HL-60 (cell line): Measurements from ENCODE around the gene ZNF473.
"Not testable (repeated sequence)": the region's sequence is repeated elsewhere in the genome, so short reads cannot be mapped to it uniquely, and the experiment has no call there.

ENCODE experiments used
- DNase-seq, 2 experiments: peaks; one replicate each; pipeline ENCODE4 v3.0.0-alpha.2; 2010 to 2020; ENCODE audit warnings: low read depth in 1 of 2, low spot score in 1 of 2
- H3K27ac ChIP-seq: fragments of 250-450 bp; sonication (Bioruptor Pico); replicated peaks from 2 replicates; pipeline ENCODE4 v1.5.1; 2020; ENCODE audit warnings: mild to moderate bottlenecking, moderate library complexity
- H3K27me3 ChIP-seq: fragments of 250-450 bp; sonication (Bioruptor Pico); 2 replicates; pipeline ENCODE4 v1.5.1; 2021; ENCODE audit warnings: mild to moderate bottlenecking, moderate library complexity; ENCODE audit not compliant: insufficient read depth, poor library complexity, severe bottlenecking
- H3K4me3 ChIP-seq: replicated peaks from 2 replicates; pipeline ENCODE4 v1.5.1; 2011; ENCODE audit warnings: mild to moderate bottlenecking, control low read depth, low read length; ENCODE audit not compliant: insufficient read depth

ZNF473 gene

GRCh38 chr19:50076581-50077355 lies 51.0 kb downstream of the ZNF473 start:
- not testable (repeated sequence) for H3K27me3 ChIP-seq, DNase-seq, H3K27ac ChIP-seq, H3K4me3 ChIP-seq

DNA sequence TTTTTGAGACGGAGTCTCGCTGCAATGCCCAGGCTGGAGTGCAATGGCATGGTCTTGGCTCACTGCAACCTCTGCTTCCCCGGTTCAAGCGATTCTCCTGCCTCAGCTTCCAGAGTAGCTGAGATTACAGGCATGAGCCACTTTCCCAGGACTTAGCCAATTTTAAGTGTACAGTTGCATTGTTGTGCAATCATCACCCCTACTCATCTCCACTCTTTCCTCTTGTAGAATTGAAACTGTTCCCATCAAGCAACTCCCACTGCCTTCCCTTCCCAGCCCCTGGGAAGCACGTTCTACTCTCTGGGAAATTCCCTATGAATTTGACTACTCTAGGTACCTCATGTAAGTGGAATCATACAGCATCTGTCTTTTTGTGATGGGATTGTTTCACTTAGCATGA lies 53.2 kb downstream of the ZNF473 start:
- not testable (repeated sequence) for H3K4me3 ChIP-seq, H3K27ac ChIP-seq, DNase-seq, H3K27me3 ChIP-seq

DNA sequence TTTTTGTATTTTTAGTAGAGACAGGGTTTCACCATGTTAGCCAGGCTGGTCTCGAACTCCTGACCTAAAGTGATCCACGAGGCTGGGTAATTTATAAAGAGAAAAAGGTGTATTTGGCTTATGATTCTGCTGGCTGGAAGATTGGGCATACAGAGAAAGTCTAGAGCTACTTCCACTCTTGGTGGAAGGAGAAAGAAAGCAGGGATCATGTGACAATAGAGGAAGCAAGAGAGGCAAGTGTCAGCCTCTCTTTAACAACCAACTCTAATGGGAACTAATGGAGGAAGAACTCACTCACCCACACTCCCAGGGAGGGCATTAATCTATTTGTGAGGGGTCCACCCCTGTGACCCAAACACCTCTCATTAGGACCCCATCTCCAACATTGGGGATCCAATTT lies 58.6 kb downstream of the ZNF473 start:
- H3K27me3 ChIP-seq, DNase-seq, H3K4me3 ChIP-seq, H3K27ac ChIP-seq: not testable (repeated sequence)

DNA sequence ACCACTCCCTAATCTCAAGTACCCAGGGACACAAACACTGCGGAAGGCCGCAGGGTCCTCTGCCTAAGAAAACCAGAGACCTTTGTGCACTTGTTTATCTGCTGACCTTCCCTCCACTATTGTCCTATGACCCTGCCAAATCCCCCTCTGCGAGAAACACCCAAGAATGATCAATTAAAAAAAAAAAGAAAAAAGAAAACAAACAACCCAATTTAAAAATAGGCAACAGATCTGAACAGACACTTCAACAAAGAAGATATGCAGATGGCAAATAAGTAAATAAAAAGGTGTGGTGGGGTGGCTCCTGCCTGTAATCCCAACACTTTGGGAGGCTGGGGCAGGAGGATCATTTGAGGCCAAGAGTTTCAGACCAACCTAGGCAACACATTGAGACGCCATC lies 61.3 kb downstream of the ZNF473 start:
- H3K27me3 ChIP-seq, DNase-seq, H3K27ac ChIP-seq, H3K4me3 ChIP-seq: not testable (repeated sequence)

GRCh38 chr19:50090706-50091105 lies 64.9 kb downstream of the ZNF473 start:
- not testable (repeated sequence) for DNase-seq, H3K27ac ChIP-seq, H3K4me3 ChIP-seq, H3K27me3 ChIP-seq

DNA sequence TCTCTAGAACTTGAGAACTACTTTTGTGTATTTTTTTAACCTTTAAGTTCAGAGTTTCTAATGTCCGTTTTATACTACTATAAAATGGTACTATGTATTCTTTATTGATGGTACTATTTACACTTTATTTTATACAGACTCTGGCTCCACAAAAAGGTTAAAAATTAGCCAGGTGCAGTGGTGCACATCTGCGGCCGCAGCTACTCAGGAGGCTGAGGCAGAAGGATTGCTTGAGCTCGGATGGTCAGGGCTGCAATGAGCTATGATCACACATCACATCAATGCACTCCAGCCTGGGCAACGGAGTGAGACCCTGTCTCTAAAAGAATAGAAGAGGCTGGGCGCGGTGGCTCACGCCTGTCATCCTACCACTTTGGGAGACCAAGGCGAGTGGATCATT lies 66.0 kb downstream of the ZNF473 start:
- not testable (repeated sequence) for DNase-seq, H3K4me3 ChIP-seq, H3K27ac ChIP-seq, H3K27me3 ChIP-seq

GRCh38 chr19:50092597-50092996 lies 66.8 kb downstream of the ZNF473 start:
- H3K27ac ChIP-seq, H3K4me3 ChIP-seq, H3K27me3 ChIP-seq, DNase-seq: not testable (repeated sequence)

- not testable (repeated sequence) for H3K4me3 ChIP-seq, H3K27ac ChIP-seq, DNase-seq, H3K27me3 ChIP-seq
These were observed 72.1 kb downstream of the ZNF473 start for GRCh38 chr19:50097884-50098283.

- H3K27ac ChIP-seq, DNase-seq, H3K4me3 ChIP-seq, H3K27me3 ChIP-seq: not testable (repeated sequence)
These were observed 73.1 kb downstream of the ZNF473 start for GRCh38 chr19:50098892-50099291.

DNA sequence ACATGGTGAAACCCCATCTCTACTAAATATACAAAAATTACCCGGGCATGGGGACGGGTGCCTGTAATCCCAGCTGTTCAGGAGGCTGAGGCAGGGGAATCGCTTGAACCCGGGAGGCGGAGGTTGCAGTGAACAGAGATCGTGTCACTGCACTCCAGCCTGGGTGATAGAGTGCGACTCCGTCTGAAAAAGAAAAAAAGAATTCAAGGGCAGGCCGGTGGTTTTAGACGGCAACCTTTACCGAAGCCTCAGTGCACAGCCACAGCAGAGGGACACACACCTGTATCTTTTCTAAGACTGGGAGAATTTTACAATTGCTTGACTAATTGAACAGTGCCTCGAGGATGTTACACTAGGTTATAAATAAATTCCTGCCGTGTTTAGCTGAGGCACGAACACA lies 73.9 kb downstream of the ZNF473 start:
- not testable (repeated sequence) for H3K27ac ChIP-seq, DNase-seq, H3K4me3 ChIP-seq, H3K27me3 ChIP-seq

- not testable (repeated sequence) for H3K4me3 ChIP-seq, H3K27ac ChIP-seq, H3K27me3 ChIP-seq, DNase-seq
These were observed 75.1 kb downstream of the ZNF473 start for GRCh38 chr19:50100946-50101345.
